Stimulated activated CD8-positive, alpha-beta memory T cell treated with anti-CD3 and anti-CD28 coated beads, Interleukin-7, amount 100 ng/mL, for 48 hours (primary cell): ENCODE results near the gene MYO3A.

Experiments
- DNase-seq, 2 donors: peaks; one replicate each; pipeline ENCODE4 v3.0.0-alpha.2; 2020; ENCODE audit warnings: low read depth in 1 of 2; ENCODE audit errors: extremely low read depth in 1 of 2

Gene MYO3A, protein sequence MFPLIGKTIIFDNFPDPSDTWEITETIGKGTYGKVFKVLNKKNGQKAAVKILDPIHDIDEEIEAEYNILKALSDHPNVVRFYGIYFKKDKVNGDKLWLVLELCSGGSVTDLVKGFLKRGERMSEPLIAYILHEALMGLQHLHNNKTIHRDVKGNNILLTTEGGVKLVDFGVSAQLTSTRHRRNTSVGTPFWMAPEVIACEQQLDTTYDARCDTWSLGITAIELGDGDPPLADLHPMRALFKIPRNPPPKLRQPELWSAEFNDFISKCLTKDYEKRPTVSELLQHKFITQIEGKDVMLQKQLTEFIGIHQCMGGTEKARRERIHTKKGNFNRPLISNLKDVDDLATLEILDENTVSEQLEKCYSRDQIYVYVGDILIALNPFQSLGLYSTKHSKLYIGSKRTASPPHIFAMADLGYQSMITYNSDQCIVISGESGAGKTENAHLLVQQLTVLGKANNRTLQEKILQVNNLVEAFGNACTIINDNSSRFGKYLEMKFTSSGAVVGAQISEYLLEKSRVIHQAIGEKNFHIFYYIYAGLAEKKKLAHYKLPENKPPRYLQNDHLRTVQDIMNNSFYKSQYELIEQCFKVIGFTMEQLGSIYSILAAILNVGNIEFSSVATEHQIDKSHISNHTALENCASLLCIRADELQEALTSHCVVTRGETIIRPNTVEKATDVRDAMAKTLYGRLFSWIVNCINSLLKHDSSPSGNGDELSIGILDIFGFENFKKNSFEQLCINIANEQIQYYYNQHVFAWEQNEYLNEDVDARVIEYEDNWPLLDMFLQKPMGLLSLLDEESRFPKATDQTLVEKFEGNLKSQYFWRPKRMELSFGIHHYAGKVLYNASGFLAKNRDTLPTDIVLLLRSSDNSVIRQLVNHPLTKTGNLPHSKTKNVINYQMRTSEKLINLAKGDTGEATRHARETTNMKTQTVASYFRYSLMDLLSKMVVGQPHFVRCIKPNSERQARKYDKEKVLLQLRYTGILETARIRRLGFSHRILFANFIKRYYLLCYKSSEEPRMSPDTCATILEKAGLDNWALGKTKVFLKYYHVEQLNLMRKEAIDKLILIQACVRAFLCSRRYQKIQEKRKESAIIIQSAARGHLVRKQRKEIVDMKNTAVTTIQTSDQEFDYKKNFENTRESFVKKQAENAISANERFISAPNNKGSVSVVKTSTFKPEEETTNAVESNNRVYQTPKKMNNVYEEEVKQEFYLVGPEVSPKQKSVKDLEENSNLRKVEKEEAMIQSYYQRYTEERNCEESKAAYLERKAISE (N-terminal part only)

GRCh38 chr10:25933653-25934608, at the start of gene MYO3A:
TSS of gene MYO3A (plus strand) at chr10:25934229. CDS start at chr10:25952111, 17,882 bp downstream.
- DNase-seq = no peak

- no peak for DNase-seq
These were observed 45.4 kb upstream of the MYO3A start for GRCh38 chr10:25888627-25889026.

GRCh38 chr10:25890995-25891394, 43.0 kb upstream of the MYO3A start:
- DNase-seq = no peak

- no peak for DNase-seq
These were observed 38.2 kb upstream of the MYO3A start for GRCh38 chr10:25895856-25896255.

GRCh38 chr10:25896421-25896820, 37.6 kb upstream of the MYO3A start:
- DNase-seq = no peak

DNA sequence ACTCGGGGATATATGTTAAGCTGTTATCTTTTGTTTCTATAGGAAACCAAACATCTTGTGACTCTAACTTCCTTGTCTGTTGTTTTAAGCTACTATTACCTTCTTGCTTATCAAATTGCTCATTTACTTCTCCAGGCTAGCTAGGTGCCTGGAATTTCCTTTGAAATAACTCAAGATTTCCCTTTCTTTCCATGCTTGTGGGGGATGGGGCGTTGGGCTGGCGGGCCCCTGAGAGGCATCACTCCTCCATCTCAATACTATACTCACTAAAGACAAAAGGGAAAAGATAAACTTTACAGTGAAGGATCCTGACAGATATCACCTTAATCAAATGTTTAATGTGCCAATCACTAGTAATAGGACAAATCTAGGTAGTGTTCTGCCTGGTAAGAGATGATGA, 34.7 kb upstream of the MYO3A start:
- no peak for DNase-seq

GRCh38 chr10:25901199-25901598, 32.8 kb upstream of the MYO3A start:
- DNase-seq = no peak

DNA sequence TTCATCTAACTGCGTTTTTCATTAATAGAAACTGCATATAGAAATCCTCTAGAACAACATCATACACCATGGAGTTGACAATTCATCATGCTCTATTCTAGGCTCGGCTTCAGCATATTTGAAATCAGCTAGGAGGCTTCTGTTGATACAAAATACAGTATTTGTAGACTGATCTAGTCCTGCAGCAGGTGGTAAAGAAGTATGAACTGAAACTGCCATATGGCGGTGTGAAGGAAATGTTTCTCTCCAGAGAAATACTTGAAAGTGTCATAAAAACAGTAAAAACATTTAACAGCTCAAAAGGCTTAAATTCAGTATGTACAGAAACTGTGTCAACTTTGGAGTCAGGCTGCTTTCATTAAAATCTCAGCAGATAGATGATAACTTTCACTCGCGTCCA, 32.0 kb upstream of the MYO3A start:
- no peak for DNase-seq

- no peak for DNase-seq
These were observed 26.8 kb upstream of the MYO3A start for GRCh38 chr10:25907261-25907660.

- no peak for DNase-seq
These were observed 21.2 kb upstream of the MYO3A start for GRCh38 chr10:25912866-25913265.

DNA sequence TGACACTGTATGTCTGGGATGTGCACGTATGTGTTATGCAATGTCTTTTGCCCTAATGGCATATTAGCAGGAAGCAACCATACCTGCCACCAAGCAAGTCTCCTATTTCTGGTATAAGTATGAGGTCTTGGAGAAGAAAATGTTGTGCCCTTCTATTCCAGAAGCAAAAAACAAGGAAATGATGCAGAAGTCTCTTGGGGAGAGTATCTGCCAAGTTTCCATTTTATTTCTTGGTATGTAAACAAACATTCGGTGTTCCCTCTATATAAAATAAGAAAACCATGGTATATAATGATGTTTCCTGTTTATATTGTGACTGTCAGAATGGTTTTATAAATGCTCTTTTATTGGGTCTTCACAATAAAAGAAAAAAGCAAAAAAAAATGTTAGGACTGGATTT, 19.3 kb upstream of the MYO3A start:
- DNase-seq = no peak

DNA sequence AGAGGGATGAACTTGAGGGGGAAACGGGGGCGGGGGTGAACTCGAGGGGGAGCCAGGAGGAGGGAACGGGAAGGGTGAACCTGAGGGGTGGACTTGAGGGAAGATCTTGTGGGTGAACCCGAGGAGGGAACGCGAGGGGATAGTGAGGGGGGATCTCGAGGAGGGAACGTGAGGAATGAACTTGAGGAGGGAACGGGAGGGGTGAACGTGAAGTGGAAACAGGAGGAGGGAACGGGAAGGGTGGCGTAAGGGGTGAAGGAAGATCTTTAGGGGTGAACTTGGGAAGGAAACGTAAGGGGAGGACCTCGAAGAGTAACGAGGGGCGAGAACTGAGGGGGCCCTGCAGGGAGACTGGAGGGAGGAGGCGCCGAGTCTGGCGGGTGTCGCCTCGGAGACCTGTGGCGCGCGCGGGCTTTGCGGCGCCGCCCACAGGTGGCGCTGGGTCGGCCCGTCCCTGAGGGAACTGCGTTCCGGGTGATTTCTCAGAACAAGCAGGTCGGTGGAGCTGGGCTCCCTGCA, 651 bp downstream of the MYO3A start:
- DNase-seq = no peak

DNA sequence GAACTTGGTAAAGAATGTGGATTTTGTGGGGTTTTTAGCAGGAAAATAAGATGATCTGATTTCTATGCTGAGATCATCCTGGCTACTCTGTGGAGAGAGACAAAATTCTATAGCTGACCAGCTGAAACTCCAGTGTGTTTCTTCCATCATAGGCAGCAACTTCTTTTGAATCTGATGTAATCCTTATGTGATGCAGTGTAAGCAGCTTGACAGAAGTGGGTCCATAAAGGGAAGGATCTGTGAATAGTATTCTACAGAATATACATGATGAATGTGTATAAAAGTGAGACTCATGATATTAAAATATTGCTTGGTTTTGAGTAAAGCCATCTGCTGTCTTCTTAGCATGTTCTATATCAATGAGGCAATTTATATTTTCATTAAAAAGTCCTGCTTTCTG, 4.4 kb downstream of the MYO3A start:
- no peak for DNase-seq

DNA sequence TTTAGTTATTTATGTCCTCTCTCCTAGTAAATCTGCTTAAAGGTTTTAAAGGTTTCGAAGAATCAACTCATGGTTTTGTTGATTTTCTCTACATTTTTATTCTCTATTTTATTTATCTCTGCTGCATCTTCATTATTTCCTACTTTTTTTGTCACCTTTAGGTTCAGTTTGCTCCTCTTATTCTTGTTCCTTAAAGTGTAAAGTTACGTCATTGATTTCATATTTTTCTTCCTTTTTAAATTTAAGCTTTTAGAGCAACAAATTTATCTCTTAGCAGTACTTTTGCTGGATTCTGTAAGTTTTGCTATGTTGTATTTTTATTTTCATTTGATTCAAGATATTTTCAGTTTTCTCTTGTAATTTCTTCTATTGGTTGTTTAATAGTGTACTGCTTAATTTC, 10.7 kb downstream of the MYO3A start:
- DNase-seq = no peak

DNA sequence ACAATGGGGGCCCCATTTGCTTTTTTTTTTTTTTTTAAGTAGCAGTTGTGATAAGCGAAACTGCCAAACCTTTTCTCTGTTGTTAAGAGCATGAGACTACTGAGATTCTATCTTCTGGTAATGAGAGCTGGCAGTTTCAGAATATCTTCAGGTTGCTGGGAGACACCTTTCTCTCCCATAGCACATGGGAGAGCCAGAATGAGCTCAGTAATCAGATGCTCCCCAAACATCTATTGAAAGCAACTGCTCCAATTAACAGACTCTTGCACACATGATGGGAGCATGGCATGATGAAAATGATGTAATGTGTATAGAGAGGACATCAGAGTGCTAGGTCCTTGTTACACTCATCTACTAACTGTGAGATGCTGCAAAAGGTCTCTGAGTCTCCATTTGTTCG, 18.8 kb downstream of the MYO3A start:
- DNase-seq = no peak

DNA sequence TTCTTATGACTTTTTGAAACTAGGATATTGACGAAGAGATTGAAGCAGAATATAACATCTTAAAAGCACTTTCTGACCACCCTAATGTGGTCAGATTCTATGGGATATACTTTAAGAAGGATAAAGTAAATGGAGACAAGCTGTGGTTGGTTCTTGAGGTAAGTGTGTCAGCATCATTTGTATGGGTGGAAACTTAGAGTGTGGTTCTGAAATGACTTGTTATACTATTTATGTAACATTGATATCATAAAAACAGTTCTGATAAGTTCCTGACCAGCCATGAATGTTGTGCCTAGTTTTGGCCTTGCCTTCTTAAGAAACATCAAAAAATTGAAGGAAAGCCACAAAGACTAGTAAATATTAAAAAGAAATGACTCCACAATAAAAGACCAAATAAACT, 20.8 kb downstream of the MYO3A start:
- no peak for DNase-seq

- DNase-seq = no peak
These were observed 25.7 kb downstream of the MYO3A start for GRCh38 chr10:25959540-25960232.

DNA sequence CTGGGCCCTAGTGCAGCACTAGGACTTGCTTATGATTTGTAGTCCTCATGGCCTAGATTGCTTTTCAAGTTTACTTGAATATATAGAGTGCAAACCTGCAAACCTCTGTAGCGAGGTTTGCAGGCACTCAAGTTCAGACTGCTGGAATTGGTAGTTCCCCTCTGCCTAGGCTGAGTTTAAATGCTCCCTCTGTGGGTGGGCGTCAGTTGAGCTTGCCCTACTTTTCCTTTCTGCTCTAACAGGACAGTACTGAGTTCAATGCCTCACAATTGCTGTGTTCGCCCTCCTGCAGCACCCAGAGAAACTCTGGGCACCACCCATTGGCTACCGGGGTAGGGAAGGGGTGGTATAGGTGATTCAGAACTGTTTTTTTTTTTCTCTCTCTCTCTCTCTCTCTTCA, 31.6 kb downstream of the MYO3A start:
- no peak for DNase-seq

DNA sequence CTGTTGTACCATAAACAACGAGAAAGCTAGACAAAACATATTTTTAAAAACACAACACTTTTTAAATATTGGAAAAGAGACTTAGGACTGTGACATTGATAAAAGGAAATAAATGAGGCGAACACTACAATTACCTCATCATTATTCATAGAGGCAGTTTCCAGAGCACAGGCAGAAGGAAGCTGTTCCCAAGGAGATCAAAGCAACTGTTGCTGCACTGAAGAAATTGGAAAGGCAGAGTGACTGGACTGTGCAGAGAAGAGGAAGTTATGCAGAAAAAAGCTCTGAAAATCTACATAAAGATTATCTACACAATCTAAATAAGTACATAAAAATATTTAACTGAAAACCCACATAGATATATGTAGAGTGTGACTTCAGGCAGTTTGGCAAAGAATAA, 32.8 kb downstream of the MYO3A start:
- no peak for DNase-seq
